ENCODE measurements around the gene VPS51. TPM values are rescaled to one million over a fixed set of nuclear protein-coding genes. Genes with fewer than 3 reads are reported as not detected.

VPS51 gene
- total and polyA plus RNA-seq, 4 donors, result 33.2 to 158 (median 83.9) TPM

GRCh38 chr11:65156256-65156655 is 60.2 kb downstream of the VPS51 start:
- 97% methylated on average over 3 of the region's 3 CpGs for WGBS
- no peak for DNase-seq (ENCODE audit: low spot score)
- H3K36me3 ChIP-seq (ENCODE audit: control insufficient read depth in 4 of 4, insufficient read depth in 3 of 4, low read depth in 1 of 4, low read length in 3 of 4), result no peaks in the 10 kb centered on the region
- H3K9ac ChIP-seq (ENCODE audit: low read depth in 1 of 2, low read length in 2 of 2), result no peak overlapping the region
- H3K4me1 ChIP-seq (ENCODE audit: control insufficient read depth in 4 of 4, insufficient read depth in 4 of 4, low read length in 3 of 4), result peaks cover 0 to 10% (median 9%) of the 10 kb centered on the region in 4 donors
- TF ChIP-seq ATF3 (IDR thresholded peaks at IDR 0.05) (no peak), ZBTB33 (IDR thresholded peaks at IDR 0.05) (no peak), REST (IDR thresholded peaks at IDR 0.05) (no peak), MAX (IDR thresholded peaks at IDR 0.05) (no peak), EGR1 (IDR thresholded peaks at IDR 0.05; ENCODE audit: low read depth in 2 of 2) (no peak), NR2F2 (IDR thresholded peaks at IDR 0.05) (no peak), JUND (IDR thresholded peaks at IDR 0.05) (no peak), RAD21 (IDR thresholded peaks at IDR 0.05) (no peak)
- no peaks in the 10 kb centered on the region for H3K9me3 ChIP-seq (ENCODE audit: control insufficient read depth in 4 of 4, low read length in 3 of 4)
- H3K27ac ChIP-seq (ENCODE audit: low read depth in 1 of 2, low read length in 2 of 2), result no peak overlapping the region
- H3K4me3 ChIP-seq (ENCODE audit: low read depth in 1 of 3, low read length in 3 of 3), result no peak overlapping the region
- H3K27me3 ChIP-seq (ENCODE audit: control insufficient read depth in 4 of 4, insufficient read depth in 4 of 4, low read length in 3 of 4), result no peaks in the 10 kb centered on the region

GRCh38 chr11:65156926-65157325 is 60.9 kb downstream of the VPS51 start:
- 95% methylated on average over 3 of the region's 3 CpGs for WGBS
- TF ChIP-seq SP1 (IDR thresholded peaks at IDR 0.05), result no peak
- TF ChIP-seq FOXA1 (IDR thresholded peaks at IDR 0.05), result no peak
- no peak for TF ChIP-seq REST (IDR thresholded peaks at IDR 0.05)
- TF ChIP-seq NR2F2 (IDR thresholded peaks at IDR 0.05), result no peak
- no peak for TF ChIP-seq EGR1 (IDR thresholded peaks at IDR 0.05; ENCODE audit: low read depth in 2 of 2)
- TF ChIP-seq GABPA (IDR thresholded peaks at IDR 0.05 in 1 of 2, conservative IDR thresholded peaks at IDR 0.05 in 1 of 2), result no peak
- TF ChIP-seq TAF1 (conservative IDR thresholded peaks at IDR 0.05), result no peak
- TF ChIP-seq CTCF (IDR thresholded peaks at IDR 0.05; ENCODE audit: low read depth, low read length, missing input control), result no peak
- TF ChIP-seq ZBTB33 (IDR thresholded peaks at IDR 0.05), result no peak
- no peak for TF ChIP-seq YY1 (IDR thresholded peaks at IDR 0.05)
- TF ChIP-seq HNF4A (conservative IDR thresholded peaks at IDR 0.05), result no peak
- TF ChIP-seq FOXA2 (IDR thresholded peaks at IDR 0.05), result no peak
- no peak for TF ChIP-seq RXRA (IDR thresholded peaks at IDR 0.05)
- no peak for TF ChIP-seq ATF3 (IDR thresholded peaks at IDR 0.05)
- TF ChIP-seq JUND (IDR thresholded peaks at IDR 0.05), result no peak
- TF ChIP-seq RAD21 (IDR thresholded peaks at IDR 0.05), result no peak
- no peak for TF ChIP-seq HNF4G (IDR thresholded peaks at IDR 0.05)
- Histone ChIP-seq H3K27me3 (ENCODE audit: control insufficient read depth in 4 of 4, insufficient read depth in 4 of 4, low read length in 3 of 4) (no peaks in the 10 kb centered on the region), H3K4me1 (ENCODE audit: control insufficient read depth in 4 of 4, insufficient read depth in 4 of 4, low read length in 3 of 4) (peaks cover 0 to 4% (median 2%) of the 10 kb centered on the region in 4 donors), H3K9ac (ENCODE audit: low read depth in 1 of 2, low read length in 2 of 2) (no peak overlapping the region), H3K36me3 (ENCODE audit: control insufficient read depth in 4 of 4, insufficient read depth in 3 of 4, low read depth in 1 of 4, low read length in 3 of 4) (no peaks in the 10 kb centered on the region), H3K9me3 (ENCODE audit: control insufficient read depth in 4 of 4, low read length in 3 of 4) (no peaks in the 10 kb centered on the region), H3K4me3 (ENCODE audit: low read depth in 1 of 3, low read length in 3 of 3) (no peak overlapping the region), H3K27ac (ENCODE audit: low read depth in 1 of 2, low read length in 2 of 2) (no peak overlapping the region)
- DNase-seq (ENCODE audit: low spot score), result no peak

Measured in liver (tissue), 9 donors.